Liver (tissue), 9 donors: Measurements from ENCODE around the gene COPS4. TPM values are rescaled to one million over a fixed set of nuclear protein-coding genes. Genes with fewer than 3 reads are reported as not detected.

Experiments
- DNase-seq: peaks from one replicate; pipeline ENCODE4 v3.0.0-alpha.2; 2017; ENCODE audit warnings: low spot score
- H3K27ac ChIP-seq, 2 donors: one replicate each; pipeline ENCODE4 v1.7.0; 2013; ENCODE audit warnings: inconsistent platforms in 2 of 2, low read length in 2 of 2, control low read depth in 1 of 2, low read depth in 1 of 2, mild to moderate bottlenecking in 1 of 2
- H3K27me3 ChIP-seq, 4 donors: one replicate each; pipeline versions ENCODE4 v1.6.1 to v1.7.0; 2013; ENCODE audit warnings: low read length in 3 of 4, inconsistent platforms in 1 of 4, mild to moderate bottlenecking in 1 of 4, moderate library complexity in 1 of 4; ENCODE audit not compliant: control insufficient read depth in 4 of 4, insufficient read depth in 4 of 4
- H3K36me3 ChIP-seq, 4 donors: one replicate each; pipeline versions ENCODE4 v1.6.1 to v1.7.0; 2013; ENCODE audit warnings: low read length in 3 of 4, mild to moderate bottlenecking in 3 of 4, low read depth in 1 of 4, moderate library complexity in 1 of 4; ENCODE audit not compliant: control insufficient read depth in 4 of 4, insufficient read depth in 3 of 4
- H3K4me1 ChIP-seq, 4 donors: one replicate each; pipeline versions ENCODE4 v1.6.1 to v1.7.0; 2013; ENCODE audit warnings: low read length in 3 of 4, mild to moderate bottlenecking in 3 of 4, moderate library complexity in 1 of 4; ENCODE audit not compliant: control insufficient read depth in 4 of 4, insufficient read depth in 4 of 4
- H3K4me3 ChIP-seq, 3 donors: one replicate each; pipeline versions ENCODE4 v1.6.1 to v1.7.0; 2013; ENCODE audit warnings: low read length in 3 of 3, control low read depth in 1 of 3, low read depth in 1 of 3, mild to moderate bottlenecking in 1 of 3
- H3K9ac ChIP-seq, 2 donors: one replicate each; pipeline ENCODE4 v1.7.0; 2013; ENCODE audit warnings: low read length in 2 of 2, mild to moderate bottlenecking in 2 of 2, moderate library complexity in 2 of 2, control low read depth in 1 of 2, low read depth in 1 of 2
- H3K9me3 ChIP-seq, 4 donors: one replicate each; pipeline versions ENCODE4 v1.6.1 to v1.7.0; 2013; ENCODE audit warnings: low read length in 3 of 4; ENCODE audit not compliant: control insufficient read depth in 4 of 4
- EGR1 ChIP-seq, 2 donors: IDR thresholded peaks; 2 replicates each; pipeline ENCODE4 v1.6.1; 2016 to 2018; ENCODE audit warnings: antibody characterized with exemption in 2 of 2, low read depth in 2 of 2
- FOXA1 ChIP-seq: IDR thresholded peaks from 2 replicates; pipeline ENCODE4 v1.6.1; 2016; ENCODE audit warnings: antibody characterized with exemption
- FOXA2 ChIP-seq: IDR thresholded peaks from 2 replicates; pipeline ENCODE4 v1.6.1; 2016; ENCODE audit warnings: antibody characterized with exemption
- GABPA ChIP-seq, 2 donors: IDR thresholded peaks in 1 of 2; conservative IDR thresholded peaks in 1 of 2; 2 replicates each; pipeline ENCODE4 v1.6.1; 2016; ENCODE audit warnings: antibody characterized with exemption in 2 of 2, mild to moderate bottlenecking in 1 of 2, moderate library complexity in 1 of 2
- HNF4A ChIP-seq, 2 donors: conservative IDR thresholded peaks; 2 replicates each; pipeline ENCODE4 v1.6.1; 2016; ENCODE audit warnings: antibody characterized with exemption in 2 of 2, mild to moderate bottlenecking in 2 of 2
- HNF4G ChIP-seq: IDR thresholded peaks from 2 replicates; pipeline ENCODE4 v1.6.1; 2016; ENCODE audit warnings: antibody characterized with exemption
- JUND ChIP-seq, 2 donors: IDR thresholded peaks; 2 replicates each; pipeline ENCODE4 v1.6.1; 2016; ENCODE audit warnings: antibody characterized with exemption in 2 of 2
- NR2F2 ChIP-seq: IDR thresholded peaks from 2 replicates; pipeline ENCODE4 v1.6.1; 2016; ENCODE audit warnings: antibody characterized with exemption
- RXRA ChIP-seq, 2 donors: IDR thresholded peaks; 2 replicates each; pipeline ENCODE4 v1.6.1; 2017 to 2018; ENCODE audit warnings: antibody characterized with exemption in 2 of 2, mild to moderate bottlenecking in 1 of 2
- TAF1 ChIP-seq: conservative IDR thresholded peaks from 2 replicates; pipeline ENCODE4 v1.6.1; 2016; ENCODE audit warnings: antibody characterized with exemption, mild to moderate bottlenecking
- YY1 ChIP-seq: IDR thresholded peaks from 2 replicates; pipeline ENCODE4 v1.6.1; 2016; ENCODE audit warnings: antibody characterized with exemption, mild to moderate bottlenecking
- WGBS: extraction: QIAGEN DNeasy Blood & Tissue Kit; methylation state at CpG from one replicate; pipeline ENCODE4 v1.1.7; 2013; 5-methylcytosine and 5-hydroxymethylcytosine counted together
- polyA plus RNA-seq, 2 donors: library from polyadenylated mRNA; stranded (reverse) in 1 of 2; unstranded in 1 of 2; fragments of 200-250 nt in 1 of 2; fragments of >200 nt in 1 of 2; fragmentation: Nextera tagmentation in 1 of 2; extraction: Ambion mirVana in 1 of 2; gene quantifications; one replicate each; pipeline versions ENCODE4 v1.2.1 to v1.2.3, GENCODE V29; 2013 to 2015
- total RNA-seq, 2 donors: library from RNA; depleted of rRNA; stranded (reverse); fragments of >200 nt; gene quantifications; one replicate each; pipeline ENCODE4 v1.2.3, GENCODE V29; 2014
- TF ChIP-seq, protein P1 (sequence below): IDR thresholded peaks from 2 replicates; pipeline ENCODE4 v1.6.1; 2016; ENCODE audit warnings: antibody characterized with exemption
- TF ChIP-seq, protein P2 (sequence below): fragments of 150-350 bp; IDR thresholded peaks from 2 replicates; pipeline ENCODE4 v1.5.1; 2017; ENCODE audit warnings: improper control_type of control experiment, low read depth, low read length; ENCODE audit not compliant: missing input control
- TF ChIP-seq, protein P3 (sequence below): IDR thresholded peaks from 2 replicates; pipeline ENCODE4 v1.6.1; 2016; ENCODE audit warnings: antibody characterized with exemption, mild to moderate bottlenecking
- TF ChIP-seq, protein P4 (sequence below): IDR thresholded peaks from 2 replicates; pipeline ENCODE4 v1.6.1; 2016; ENCODE audit warnings: antibody characterized with exemption
- donor health status: healthy.
- donor health status: healthy.
- donor health status: healthy.
- donor health status: healthy.
- donor health status: healthy.

Gene COPS4
- total and polyA plus RNA-seq, 4 donors: 15.3 to 46.3 (median 17.4) TPM

DNA sequence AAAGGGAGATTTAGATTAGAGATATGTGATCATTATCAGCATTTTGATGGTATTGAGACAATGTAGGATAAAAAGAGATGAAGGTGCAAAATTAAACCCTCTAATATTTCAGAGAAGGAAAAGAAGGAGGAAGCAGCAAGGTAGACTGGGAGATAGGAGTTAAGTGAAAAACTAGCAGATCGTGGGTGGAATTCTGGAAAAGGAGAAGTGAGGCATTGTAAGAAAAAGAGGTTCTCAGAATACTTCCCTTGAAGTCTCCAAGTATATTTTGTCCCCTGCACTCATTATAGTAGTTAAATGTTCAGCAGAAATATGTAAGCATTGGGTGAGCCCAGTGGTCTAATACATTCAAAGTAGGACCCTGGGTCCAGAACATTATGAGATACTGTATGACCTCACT lies 30.3 kb downstream of the COPS4 start:
- Histone ChIP-seq H3K36me3 (peaks cover 10 to 39% (median 33%) of the 10 kb centered on the region in 4 donors), H3K4me1 (no peaks in the 10 kb centered on the region), H3K27me3 (no peaks in the 10 kb centered on the region), H3K4me3 (no peak overlapping the region), H3K27ac (no peak overlapping the region), H3K9me3 (no peaks in the 10 kb centered on the region), H3K9ac (no peak overlapping the region)
- 79% methylated on average over 1 of the region's 1 CpG for WGBS
- no peak for DNase-seq
- TF ChIP-seq EGR1 (IDR thresholded peaks at IDR 0.05; ENCODE audit: low read depth in 2 of 2) (no peak), RXRA (IDR thresholded peaks at IDR 0.05) (no peak), YY1 (no peak), TAF1 (no peak), FOXA1 (no peak), GABPA (IDR thresholded peaks at IDR 0.05 in 1 of 2, conservative IDR thresholded peaks at IDR 0.05 in 1 of 2) (no peak), HNF4A (conservative IDR thresholded peaks at IDR 0.05) (no peak), NR2F2 (no peak)
- TF ChIP-seq, protein P1, sequence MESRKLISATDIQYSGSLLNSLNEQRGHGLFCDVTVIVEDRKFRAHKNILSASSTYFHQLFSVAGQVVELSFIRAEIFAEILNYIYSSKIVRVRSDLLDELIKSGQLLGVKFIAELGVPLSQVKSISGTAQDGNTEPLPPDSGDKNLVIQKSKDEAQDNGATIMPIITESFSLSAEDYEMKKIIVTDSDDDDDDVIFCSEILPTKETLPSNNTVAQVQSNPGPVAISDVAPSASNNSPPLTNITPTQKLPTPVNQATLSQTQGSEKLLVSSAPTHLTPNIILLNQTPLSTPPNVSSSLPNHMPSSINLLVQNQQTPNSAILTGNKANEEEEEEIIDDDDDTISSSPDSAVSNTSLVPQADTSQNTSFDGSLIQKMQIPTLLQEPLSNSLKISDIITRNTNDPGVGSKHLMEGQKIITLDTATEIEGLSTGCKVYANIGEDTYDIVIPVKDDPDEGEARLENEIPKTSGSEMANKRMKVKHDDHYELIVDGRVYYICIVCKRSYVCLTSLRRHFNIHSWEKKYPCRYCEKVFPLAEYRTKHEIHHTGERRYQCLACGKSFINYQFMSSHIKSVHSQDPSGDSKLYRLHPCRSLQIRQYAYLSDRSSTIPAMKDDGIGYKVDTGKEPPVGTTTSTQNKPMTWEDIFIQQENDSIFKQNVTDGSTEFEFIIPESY: no peak
- TF ChIP-seq, protein P2, sequence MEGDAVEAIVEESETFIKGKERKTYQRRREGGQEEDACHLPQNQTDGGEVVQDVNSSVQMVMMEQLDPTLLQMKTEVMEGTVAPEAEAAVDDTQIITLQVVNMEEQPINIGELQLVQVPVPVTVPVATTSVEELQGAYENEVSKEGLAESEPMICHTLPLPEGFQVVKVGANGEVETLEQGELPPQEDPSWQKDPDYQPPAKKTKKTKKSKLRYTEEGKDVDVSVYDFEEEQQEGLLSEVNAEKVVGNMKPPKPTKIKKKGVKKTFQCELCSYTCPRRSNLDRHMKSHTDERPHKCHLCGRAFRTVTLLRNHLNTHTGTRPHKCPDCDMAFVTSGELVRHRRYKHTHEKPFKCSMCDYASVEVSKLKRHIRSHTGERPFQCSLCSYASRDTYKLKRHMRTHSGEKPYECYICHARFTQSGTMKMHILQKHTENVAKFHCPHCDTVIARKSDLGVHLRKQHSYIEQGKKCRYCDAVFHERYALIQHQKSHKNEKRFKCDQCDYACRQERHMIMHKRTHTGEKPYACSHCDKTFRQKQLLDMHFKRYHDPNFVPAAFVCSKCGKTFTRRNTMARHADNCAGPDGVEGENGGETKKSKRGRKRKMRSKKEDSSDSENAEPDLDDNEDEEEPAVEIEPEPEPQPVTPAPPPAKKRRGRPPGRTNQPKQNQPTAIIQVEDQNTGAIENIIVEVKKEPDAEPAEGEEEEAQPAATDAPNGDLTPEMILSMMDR: no peak

DNA sequence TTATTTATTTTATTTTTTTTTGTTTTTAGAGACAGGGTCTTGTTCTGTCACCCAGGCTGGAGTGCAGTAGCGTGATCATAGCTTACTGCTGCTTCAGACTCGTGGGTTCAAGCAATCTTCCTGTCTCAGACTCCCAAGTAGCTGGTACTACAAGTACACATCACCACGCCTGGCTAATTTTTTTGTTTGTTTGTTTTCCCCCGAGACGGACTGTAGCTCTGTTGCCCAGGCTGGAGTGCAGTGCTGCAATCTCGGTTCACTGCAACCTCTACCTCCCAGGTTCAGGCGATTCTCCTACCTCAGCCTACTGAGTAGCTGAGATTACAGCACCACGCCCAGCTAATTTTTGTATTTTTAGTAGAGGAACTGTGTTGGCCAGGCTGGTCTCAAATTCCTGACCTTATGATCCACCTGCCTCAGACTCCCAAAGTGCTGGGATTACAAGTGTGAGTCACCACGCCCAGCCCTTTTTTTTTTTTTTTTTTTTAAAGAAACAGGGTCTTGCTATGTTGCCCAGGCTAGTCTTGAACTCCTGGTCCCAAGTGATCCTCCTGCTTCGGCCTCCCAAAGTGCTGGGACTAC lies 32.2 kb downstream of the COPS4 start:
- H3K27ac ChIP-seq: no peak overlapping the region
- 90% methylated on average over 10 of the region's 10 CpGs for WGBS
- no peak overlapping the region for H3K9ac ChIP-seq
- H3K36me3 ChIP-seq: peaks cover 7 to 39% (median 29%) of the 10 kb centered on the region in 4 donors
- no peaks in the 10 kb centered on the region for H3K4me1 ChIP-seq
- TF ChIP-seq, protein P1: no peak
- TF ChIP-seq, protein P3, sequence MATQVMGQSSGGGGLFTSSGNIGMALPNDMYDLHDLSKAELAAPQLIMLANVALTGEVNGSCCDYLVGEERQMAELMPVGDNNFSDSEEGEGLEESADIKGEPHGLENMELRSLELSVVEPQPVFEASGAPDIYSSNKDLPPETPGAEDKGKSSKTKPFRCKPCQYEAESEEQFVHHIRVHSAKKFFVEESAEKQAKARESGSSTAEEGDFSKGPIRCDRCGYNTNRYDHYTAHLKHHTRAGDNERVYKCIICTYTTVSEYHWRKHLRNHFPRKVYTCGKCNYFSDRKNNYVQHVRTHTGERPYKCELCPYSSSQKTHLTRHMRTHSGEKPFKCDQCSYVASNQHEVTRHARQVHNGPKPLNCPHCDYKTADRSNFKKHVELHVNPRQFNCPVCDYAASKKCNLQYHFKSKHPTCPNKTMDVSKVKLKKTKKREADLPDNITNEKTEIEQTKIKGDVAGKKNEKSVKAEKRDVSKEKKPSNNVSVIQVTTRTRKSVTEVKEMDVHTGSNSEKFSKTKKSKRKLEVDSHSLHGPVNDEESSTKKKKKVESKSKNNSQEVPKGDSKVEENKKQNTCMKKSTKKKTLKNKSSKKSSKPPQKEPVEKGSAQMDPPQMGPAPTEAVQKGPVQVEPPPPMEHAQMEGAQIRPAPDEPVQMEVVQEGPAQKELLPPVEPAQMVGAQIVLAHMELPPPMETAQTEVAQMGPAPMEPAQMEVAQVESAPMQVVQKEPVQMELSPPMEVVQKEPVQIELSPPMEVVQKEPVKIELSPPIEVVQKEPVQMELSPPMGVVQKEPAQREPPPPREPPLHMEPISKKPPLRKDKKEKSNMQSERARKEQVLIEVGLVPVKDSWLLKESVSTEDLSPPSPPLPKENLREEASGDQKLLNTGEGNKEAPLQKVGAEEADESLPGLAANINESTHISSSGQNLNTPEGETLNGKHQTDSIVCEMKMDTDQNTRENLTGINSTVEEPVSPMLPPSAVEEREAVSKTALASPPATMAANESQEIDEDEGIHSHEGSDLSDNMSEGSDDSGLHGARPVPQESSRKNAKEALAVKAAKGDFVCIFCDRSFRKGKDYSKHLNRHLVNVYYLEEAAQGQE: no peak
- TF ChIP-seq, protein P4, sequence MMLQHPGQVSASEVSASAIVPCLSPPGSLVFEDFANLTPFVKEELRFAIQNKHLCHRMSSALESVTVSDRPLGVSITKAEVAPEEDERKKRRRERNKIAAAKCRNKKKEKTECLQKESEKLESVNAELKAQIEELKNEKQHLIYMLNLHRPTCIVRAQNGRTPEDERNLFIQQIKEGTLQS: no peak
- TF ChIP-seq FOXA2 (no peak), JUND (IDR thresholded peaks at IDR 0.05) (no peak), EGR1 (IDR thresholded peaks at IDR 0.05; ENCODE audit: low read depth in 2 of 2) (no peak), HNF4G (no peak), YY1 (no peak), HNF4A (conservative IDR thresholded peaks at IDR 0.05) (no peak), NR2F2 (no peak), GABPA (IDR thresholded peaks at IDR 0.05 in 1 of 2, conservative IDR thresholded peaks at IDR 0.05 in 1 of 2) (no peak)
- TF ChIP-seq, protein P2: no peak
- no peak overlapping the region for H3K4me3 ChIP-seq
- no peaks in the 10 kb centered on the region for H3K27me3 ChIP-seq
- no peaks in the 10 kb centered on the region for H3K9me3 ChIP-seq
- DNase-seq: no peak
